OCI-LY3 (cell line): ENCODE results near the gene IGHMBP2.

ENCODE experiments used
- H2AFZ ChIP-seq: fragments of 200-600, 300-600 bp; shearing (Covaris generic); 2 replicates; pipeline ENCODE4 v1.6.0; 2014; ENCODE audit warnings: antibody characterized with exemption, low read depth, low read length
- H3K27ac ChIP-seq: fragments of 200-600, 300-600 bp; sonication (generic); 2 replicates; pipeline ENCODE4 v1.5.1; 2014; ENCODE audit warnings: mild to moderate bottlenecking, low read length, moderate library complexity, mixed read lengths
- H3K27me3 ChIP-seq: fragments of 200-600, 300-600 bp; sonication (generic); 2 replicates; pipeline ENCODE4 v1.6.1; 2014; ENCODE audit warnings: low read depth, low read length, mixed read lengths
- H3K36me3 ChIP-seq: fragments of 200-600, 300-600 bp; sonication (generic); replicated peaks from 2 replicates; pipeline ENCODE3; 2014; ENCODE audit warnings: low read depth, low read length, mixed read lengths
- H3K4me1 ChIP-seq: fragments of 300-600, 200-600 bp; sonication (generic); 2 replicates; pipeline ENCODE4 v1.6.1; 2014; ENCODE audit warnings: low read length, mixed read lengths
- H3K4me2 ChIP-seq: fragments of 200-600, 300-600 bp; sonication (generic); 2 replicates; pipeline ENCODE4 v1.6.1; 2014; ENCODE audit warnings: low read length, mixed read lengths
- H3K4me3 ChIP-seq: fragments of 300-600, 200-600 bp; sonication (generic); 2 replicates; pipeline ENCODE4 v1.5.1; 2014; ENCODE audit warnings: antibody characterized with exemption, mild to moderate bottlenecking, low read length, moderate library complexity
- H3K79me2 ChIP-seq: fragments of 300-600, 200-600 bp; shearing (Covaris generic); 2 replicates; pipeline ENCODE4 v1.6.1; 2014; ENCODE audit warnings: mild to moderate bottlenecking, low read length, mixed read lengths
- H3K9ac ChIP-seq: fragments of 300-600, 200-600 bp; shearing (Covaris generic); 2 replicates; pipeline ENCODE4 v1.6.0; 2014; ENCODE audit warnings: mild to moderate bottlenecking, low read length, moderate library complexity
- H3K9me3 ChIP-seq: fragments of 200-600, 300-600 bp; shearing (Covaris generic); 2 replicates; pipeline ENCODE4 v1.6.1; 2014; ENCODE audit warnings: low read length, mixed read lengths; ENCODE audit not compliant: insufficient read depth
- H4K20me1 ChIP-seq: fragments of 200-600, 300-600 bp; sonication (generic); 2 replicates; pipeline ENCODE4 v1.6.1; 2016; ENCODE audit warnings: low read length, mixed read lengths; ENCODE audit not compliant: insufficient read depth
- EZH2phosphoT487 ChIP-seq: fragments of 200-600 bp; shearing (Covaris generic); IDR thresholded peaks from 2 replicates; pipeline ENCODE4 v1.6.1; 2018; ENCODE audit warnings: antibody characterized with exemption, mixed run types, low read depth
- TF ChIP-seq, protein P1 (sequence below): fragments of 200-600, 300-600 bp; sonication (generic); IDR thresholded peaks from 2 replicates; pipeline ENCODE4 v1.5.1; 2014; ENCODE audit warnings: antibody characterized with exemption, low read length, low read depth

Gene IGHMBP2

DNA sequence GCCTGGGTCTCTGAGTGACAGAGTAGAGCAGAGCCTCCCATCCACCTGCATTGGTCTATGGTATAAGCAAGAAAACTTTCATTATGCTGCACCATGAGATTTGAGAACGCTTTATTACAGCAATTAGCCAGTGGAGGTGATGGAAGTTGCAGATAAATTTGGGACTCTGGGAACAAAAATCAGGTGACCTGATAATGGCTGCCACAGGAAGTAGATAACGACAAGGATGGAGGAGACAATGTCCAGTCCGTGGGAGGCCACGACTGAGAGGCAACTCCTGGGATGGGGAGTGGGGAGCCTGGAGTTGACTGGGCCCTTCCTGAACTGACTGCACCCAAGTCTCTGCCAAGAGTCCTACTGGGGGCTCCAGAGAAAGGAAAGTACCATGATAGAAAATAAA lies 72.4 kb downstream of the IGHMBP2 start:
- H4K20me1 ChIP-seq = no peaks in the 10 kb centered on the region
- H3K27ac ChIP-seq = no peak overlapping the region
- no peak overlapping the region for H3K9ac ChIP-seq
- no peak for TF ChIP-seq EZH2phosphoT487
- TF ChIP-seq, protein P1, sequence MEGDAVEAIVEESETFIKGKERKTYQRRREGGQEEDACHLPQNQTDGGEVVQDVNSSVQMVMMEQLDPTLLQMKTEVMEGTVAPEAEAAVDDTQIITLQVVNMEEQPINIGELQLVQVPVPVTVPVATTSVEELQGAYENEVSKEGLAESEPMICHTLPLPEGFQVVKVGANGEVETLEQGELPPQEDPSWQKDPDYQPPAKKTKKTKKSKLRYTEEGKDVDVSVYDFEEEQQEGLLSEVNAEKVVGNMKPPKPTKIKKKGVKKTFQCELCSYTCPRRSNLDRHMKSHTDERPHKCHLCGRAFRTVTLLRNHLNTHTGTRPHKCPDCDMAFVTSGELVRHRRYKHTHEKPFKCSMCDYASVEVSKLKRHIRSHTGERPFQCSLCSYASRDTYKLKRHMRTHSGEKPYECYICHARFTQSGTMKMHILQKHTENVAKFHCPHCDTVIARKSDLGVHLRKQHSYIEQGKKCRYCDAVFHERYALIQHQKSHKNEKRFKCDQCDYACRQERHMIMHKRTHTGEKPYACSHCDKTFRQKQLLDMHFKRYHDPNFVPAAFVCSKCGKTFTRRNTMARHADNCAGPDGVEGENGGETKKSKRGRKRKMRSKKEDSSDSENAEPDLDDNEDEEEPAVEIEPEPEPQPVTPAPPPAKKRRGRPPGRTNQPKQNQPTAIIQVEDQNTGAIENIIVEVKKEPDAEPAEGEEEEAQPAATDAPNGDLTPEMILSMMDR = no peak
- no peaks in the 10 kb centered on the region for H3K79me2 ChIP-seq
- H3K4me3 ChIP-seq = no peak overlapping the region
- no peaks in the 10 kb centered on the region for H3K4me1 ChIP-seq
- H3K36me3 ChIP-seq = no peaks in the 10 kb centered on the region
- no peaks in the 10 kb centered on the region for H3K9me3 ChIP-seq
- no peak overlapping the region for H3K4me2 ChIP-seq
- H3K27me3 ChIP-seq = peaks cover 15% of the 10 kb centered on the region
- no peak overlapping the region for H2AFZ ChIP-seq

DNA sequence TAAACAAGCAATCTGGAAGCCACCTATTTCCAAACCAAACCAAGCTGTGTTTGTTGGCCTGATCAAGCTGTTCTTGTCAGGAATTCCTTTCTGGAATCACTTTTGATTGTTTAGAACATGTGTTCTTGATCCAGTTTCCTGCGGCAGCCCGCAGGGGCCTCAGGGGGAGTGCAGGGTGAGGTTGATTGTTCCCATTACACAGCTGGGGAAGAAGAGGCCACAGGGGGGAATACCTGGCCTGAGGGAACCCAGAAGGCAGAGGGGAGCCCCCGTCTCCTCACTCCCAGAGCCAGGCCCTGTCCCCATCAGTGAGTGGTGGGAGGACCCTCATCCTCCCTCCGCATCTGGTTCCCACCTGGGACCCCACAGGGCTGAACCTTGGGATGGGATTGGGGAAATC lies 72.9 kb downstream of the IGHMBP2 start:
- Histone ChIP-seq H3K4me1 (no peaks in the 10 kb centered on the region), H3K27me3 (peaks cover 11% of the 10 kb centered on the region), H3K9ac (no peak overlapping the region), H3K4me2 (no peak overlapping the region), H3K79me2 (no peaks in the 10 kb centered on the region), H2AFZ (no peak overlapping the region), H3K36me3 (no peaks in the 10 kb centered on the region), H4K20me1 (no peaks in the 10 kb centered on the region), H3K9me3 (no peaks in the 10 kb centered on the region), H3K27ac (no peak overlapping the region), H3K4me3 (no peak overlapping the region)
- TF ChIP-seq EZH2phosphoT487 = no peak
- TF ChIP-seq, protein P1 = no peak

DNA sequence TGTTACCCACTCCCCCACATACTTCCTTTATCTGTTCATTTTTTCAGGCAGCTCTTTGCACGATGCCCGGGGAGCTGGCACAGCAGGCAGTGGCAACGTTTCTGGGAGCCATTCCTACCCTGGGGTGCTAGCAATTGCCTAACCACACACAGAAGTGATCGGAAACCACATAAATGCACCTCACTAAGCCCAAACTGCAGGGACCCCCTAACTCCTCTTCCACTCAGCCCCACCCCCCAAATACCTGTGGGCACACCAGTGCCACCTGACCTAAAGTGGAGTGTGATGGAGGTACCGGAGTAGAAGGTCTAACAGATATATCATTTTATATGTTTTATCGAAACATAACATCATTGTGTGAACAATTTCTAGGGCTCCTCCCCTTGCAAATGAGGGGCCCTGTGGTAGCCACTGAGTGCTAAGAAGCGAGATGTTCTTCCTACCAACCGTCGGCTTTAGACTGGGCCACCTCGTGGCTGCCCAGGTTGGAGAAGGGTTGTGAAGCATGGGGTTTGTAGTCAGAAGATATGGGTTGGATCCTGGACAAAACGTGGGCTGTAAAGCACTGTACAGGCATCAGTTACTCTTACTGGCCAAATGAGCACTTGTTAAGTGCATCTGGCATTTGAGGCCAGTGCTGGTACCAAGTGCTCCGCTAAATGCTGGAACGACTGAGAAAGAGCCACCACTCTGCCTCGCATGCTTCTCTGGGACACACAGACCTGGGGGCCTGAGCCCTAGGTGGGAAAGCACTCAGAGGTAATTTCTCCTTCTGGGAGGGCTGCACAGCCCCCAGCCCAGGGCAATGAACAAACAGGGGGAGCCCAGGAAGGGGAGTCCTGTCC lies 74.3 kb downstream of the IGHMBP2 start:
- H3K79me2 ChIP-seq = no peaks in the 10 kb centered on the region
- H2AFZ ChIP-seq = no peak overlapping the region
- TF ChIP-seq EZH2phosphoT487 = no peak
- TF ChIP-seq, protein P1 = no peak
- no peak overlapping the region for H3K27ac ChIP-seq
- no peaks in the 10 kb centered on the region for H3K4me1 ChIP-seq
- H3K9me3 ChIP-seq = no peaks in the 10 kb centered on the region
- H3K9ac ChIP-seq = no peak overlapping the region
- no peak overlapping the region for H3K4me2 ChIP-seq
- H3K4me3 ChIP-seq = no peak overlapping the region
- H3K27me3 ChIP-seq = peaks cover 24% of the 10 kb centered on the region
- H4K20me1 ChIP-seq = no peaks in the 10 kb centered on the region
- H3K36me3 ChIP-seq = no peaks in the 10 kb centered on the region

DNA sequence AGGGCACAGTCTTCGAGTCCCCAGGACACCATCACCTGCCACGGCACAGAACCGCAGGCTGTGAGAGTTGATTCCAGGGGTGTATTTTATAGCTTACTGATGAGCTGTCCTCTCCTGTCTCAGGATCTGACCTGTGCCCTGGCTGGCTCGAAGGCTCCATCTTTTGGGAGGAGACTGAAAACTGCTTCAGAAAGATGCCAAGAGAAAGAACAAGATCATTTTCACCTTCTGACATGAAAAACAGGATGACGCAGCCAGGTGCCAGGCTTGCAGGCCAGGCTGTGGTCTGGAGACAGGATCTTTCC lies 74.9 kb downstream of the IGHMBP2 start:
- Histone ChIP-seq H3K4me2 (no peak overlapping the region), H3K4me1 (no peaks in the 10 kb centered on the region), H3K27ac (no peak overlapping the region), H3K27me3 (peaks cover 19% of the 10 kb centered on the region; the same call in 1 of the 2 replicates), H3K4me3 (no peak overlapping the region), H2AFZ (no peak overlapping the region), H3K9me3 (no peaks in the 10 kb centered on the region), H3K9ac (no peak overlapping the region), H4K20me1 (no peaks in the 10 kb centered on the region), H3K79me2 (no peaks in the 10 kb centered on the region), H3K36me3 (no peaks in the 10 kb centered on the region)
- no peak for TF ChIP-seq EZH2phosphoT487
- TF ChIP-seq, protein P1 = no peak
